Activated T-cell treated with anti-CD3 and anti-CD28 coated beads, Interleukin-2, amount 50 U/mL, for 72 hours (primary cell): ENCODE measurements around the gene SVOP. TPM values are rescaled to one million over a fixed set of nuclear protein-coding genes. Genes with fewer than 3 reads are reported as not detected.

Experiments used
- ATAC-seq, 2 donors: fragments of 150-1000 bp; cut with Tn5 transposase; replicated peaks in 1 of 2; 2 replicates each; pipeline ENCODE4 v1.10.0; 2021; ENCODE audit warnings: moderate library complexity in 2 of 2, mild to moderate bottlenecking in 1 of 2
- DNase-seq, 2 donors: peaks; one replicate each; pipeline ENCODE4 v3.0.0; 2021 to 2022; ENCODE audit warnings: mixed read lengths in 1 of 2
- H3K27ac Mint-ChIP-seq: one replicate; pipeline ENCODE4 v1.8.0; 2022; ENCODE audit warnings: mild to moderate bottlenecking, moderate library complexity, mixed read lengths
- H3K27me3 Mint-ChIP-seq: one replicate; pipeline ENCODE4 v1.8.0; 2022; ENCODE audit warnings: low read depth, mixed read lengths
- H3K36me3 Mint-ChIP-seq, 2 donors: one replicate each; pipeline ENCODE4 v1.8.0; 2022; ENCODE audit warnings: mixed read lengths in 2 of 2, mild to moderate bottlenecking in 1 of 2; ENCODE audit not compliant: insufficient read depth in 2 of 2
- H3K4me1 Mint-ChIP-seq: one replicate; pipeline ENCODE4 v1.8.0; 2022; ENCODE audit warnings: low read depth, mixed read lengths
- H3K4me3 Mint-ChIP-seq, 2 donors: one replicate each; pipeline ENCODE4 v1.8.0; 2022; ENCODE audit warnings: mild to moderate bottlenecking in 2 of 2, mixed read lengths in 2 of 2, moderate library complexity in 2 of 2
- H3K9me3 Mint-ChIP-seq, 2 donors: one replicate each; pipeline ENCODE4 v1.8.0; 2022; ENCODE audit warnings: mixed read lengths in 2 of 2
- total RNA-seq, 2 donors: library from RNA; stranded (reverse); gene quantifications; one replicate each; pipeline ENCODE4 v1.2.3, GENCODE V29; 2022

The SVOP gene
- total RNA-seq, 2 donors from 2014 or later: not detected

DNA sequence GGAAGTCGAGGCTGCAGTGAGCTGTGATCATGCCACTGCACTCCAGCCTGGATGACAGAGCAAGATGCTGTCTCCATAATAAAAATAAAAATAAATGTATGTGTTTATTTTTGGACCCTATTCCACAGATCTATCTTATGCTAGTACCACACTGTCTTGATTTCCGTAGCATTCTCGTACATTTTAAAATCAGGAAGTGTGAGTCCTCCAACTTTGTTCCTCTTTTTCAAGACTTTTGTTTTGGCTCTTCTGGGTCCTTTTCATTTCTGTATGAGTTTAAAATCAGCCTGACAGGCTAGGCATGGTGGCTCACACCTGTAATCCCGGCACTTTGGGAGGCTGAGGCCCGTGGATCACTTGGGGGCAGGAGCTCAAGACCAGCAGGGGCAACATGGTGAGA is 115.1 kb downstream of the SVOP start:
- Mint-ChIP-seq H3K9me3 (no peaks in the 10 kb centered on the region), H3K27ac (no peak overlapping the region), H3K4me1 (no peaks in the 10 kb centered on the region), H3K27me3 (peaks cover 23% of the 10 kb centered on the region), H3K4me3 (no peak overlapping the region), H3K36me3 (no peaks in the 10 kb centered on the region)
- ATAC-seq (no peak), DNase-seq (no peak)

DNA sequence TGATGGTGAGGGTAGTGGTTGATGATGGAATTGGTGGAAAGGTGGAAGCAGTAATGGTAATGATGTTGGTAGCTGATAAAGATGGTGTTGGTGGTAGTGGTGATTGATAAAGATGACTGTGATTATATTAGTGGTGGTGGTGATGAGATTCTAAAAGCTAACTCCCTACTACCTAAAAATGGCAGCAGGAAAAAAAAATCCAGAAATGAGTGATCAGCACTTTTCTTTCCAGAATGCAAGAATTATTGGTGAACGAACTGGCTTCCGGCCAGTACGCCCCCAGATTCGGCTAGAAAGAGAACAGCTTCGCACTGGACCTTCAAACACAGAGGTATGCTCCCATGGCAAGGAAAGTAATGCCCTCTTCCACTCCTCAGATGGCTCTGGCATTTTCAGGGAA is 121.7 kb downstream of the SVOP start:
- no peak for DNase-seq
- Mint-ChIP-seq H3K27ac (no peak overlapping the region), H3K4me3 (no peak overlapping the region), H3K36me3 (no peaks in the 10 kb centered on the region), H3K27me3 (peaks cover 10% of the 10 kb centered on the region), H3K9me3 (peaks cover 4 to 5% of the 10 kb centered on the region in 2 donors), H3K4me1 (no peaks in the 10 kb centered on the region)
- ATAC-seq: no peak

DNA sequence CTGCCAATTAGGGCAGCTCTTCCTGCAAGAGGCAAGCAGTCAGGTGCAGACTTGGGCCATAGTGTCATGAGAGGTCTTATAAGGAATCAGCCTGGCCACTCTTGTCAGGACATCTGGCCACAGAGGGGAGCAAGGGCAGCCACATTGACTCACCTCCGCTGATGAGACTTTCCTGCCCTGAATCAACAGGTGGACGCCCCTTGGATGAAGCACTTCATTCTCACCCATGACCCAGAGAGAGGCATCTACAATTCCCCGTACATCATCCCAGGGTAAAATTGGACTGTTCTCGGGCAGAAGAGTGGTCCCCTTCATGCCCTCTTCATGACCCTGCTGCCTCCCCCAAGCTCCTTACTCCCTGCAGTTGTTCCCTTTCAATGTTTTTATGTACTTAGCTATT is 124.1 kb downstream of the SVOP start:
- ATAC-seq (no peak), DNase-seq (no peak)
- no peaks in the 10 kb centered on the region for H3K36me3 Mint-ChIP-seq
- no peak overlapping the region for H3K27ac Mint-ChIP-seq
- H3K9me3 Mint-ChIP-seq: peaks cover 4 to 5% of the 10 kb centered on the region in 2 donors
- H3K27me3 Mint-ChIP-seq: peaks cover 15% of the 10 kb centered on the region
- H3K4me1 Mint-ChIP-seq: no peaks in the 10 kb centered on the region
- no peak overlapping the region for H3K4me3 Mint-ChIP-seq

DNA sequence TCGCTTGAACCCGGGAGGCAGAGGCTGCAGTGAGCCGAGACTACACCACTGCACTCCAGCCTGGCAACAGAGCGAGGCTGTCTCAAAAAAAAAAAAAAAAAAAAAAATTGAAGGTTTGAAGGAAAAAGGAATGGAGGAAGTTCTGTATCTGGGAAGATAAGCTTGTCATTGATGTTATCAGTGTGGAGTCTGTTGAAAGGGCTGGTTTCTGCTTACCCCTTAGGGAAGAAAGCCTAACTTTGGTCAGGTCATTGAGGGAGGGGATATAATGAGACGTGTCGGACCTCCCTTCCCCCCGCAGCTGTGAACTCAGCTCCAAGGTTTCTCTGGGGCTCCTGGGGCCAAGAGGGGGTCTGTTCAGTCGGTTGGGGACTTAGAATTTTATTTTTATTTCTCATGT is 124.5 kb downstream of the SVOP start:
- DNase-seq (no peak), ATAC-seq (no peak)
- Mint-ChIP-seq H3K4me3 (no peak overlapping the region), H3K27ac (no peak overlapping the region), H3K4me1 (no peaks in the 10 kb centered on the region), H3K36me3 (no peaks in the 10 kb centered on the region), H3K9me3 (peaks cover 4 to 5% of the 10 kb centered on the region in 2 donors), H3K27me3 (peaks cover 15% of the 10 kb centered on the region)

DNA sequence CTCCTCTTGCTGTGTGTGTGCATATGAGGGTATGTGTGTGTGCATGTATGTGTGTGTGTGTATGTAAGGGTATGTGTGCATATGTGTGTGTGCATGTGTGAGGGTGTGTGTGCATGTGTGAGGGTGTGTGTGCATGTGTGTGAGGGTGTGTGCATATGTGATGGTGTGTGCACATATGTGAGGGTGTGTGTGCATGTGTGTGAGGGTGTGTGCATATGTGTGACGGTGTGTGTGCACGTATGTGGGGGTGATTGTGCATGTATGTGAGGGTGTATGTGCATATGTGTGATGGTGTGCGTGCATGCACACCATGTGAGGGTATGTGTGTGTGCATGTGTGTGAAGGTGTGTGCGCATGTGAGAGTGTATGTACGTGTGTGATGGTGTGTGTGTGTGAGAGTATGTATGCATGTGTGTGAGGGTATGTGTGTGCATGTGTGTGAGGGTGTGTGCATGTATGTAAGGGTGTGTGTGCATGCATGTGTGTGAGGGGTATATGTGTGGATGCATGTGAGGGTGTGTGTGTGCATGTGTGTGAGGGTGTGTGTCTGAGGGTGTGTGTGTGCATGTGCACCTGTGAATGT is 125.6 kb downstream of the SVOP start:
- peaks cover 0 to 2% of the 10 kb centered on the region in 2 donors for H3K36me3 Mint-ChIP-seq
- H3K9me3 Mint-ChIP-seq: peaks cover 5 to 7% of the 10 kb centered on the region in 2 donors
- DNase-seq (no peak), ATAC-seq (no peak)
- H3K27me3 Mint-ChIP-seq: peaks cover 15% of the 10 kb centered on the region
- no peaks in the 10 kb centered on the region for H3K4me1 Mint-ChIP-seq
- no peak overlapping the region for H3K27ac Mint-ChIP-seq
- no peak overlapping the region for H3K4me3 Mint-ChIP-seq

DNA sequence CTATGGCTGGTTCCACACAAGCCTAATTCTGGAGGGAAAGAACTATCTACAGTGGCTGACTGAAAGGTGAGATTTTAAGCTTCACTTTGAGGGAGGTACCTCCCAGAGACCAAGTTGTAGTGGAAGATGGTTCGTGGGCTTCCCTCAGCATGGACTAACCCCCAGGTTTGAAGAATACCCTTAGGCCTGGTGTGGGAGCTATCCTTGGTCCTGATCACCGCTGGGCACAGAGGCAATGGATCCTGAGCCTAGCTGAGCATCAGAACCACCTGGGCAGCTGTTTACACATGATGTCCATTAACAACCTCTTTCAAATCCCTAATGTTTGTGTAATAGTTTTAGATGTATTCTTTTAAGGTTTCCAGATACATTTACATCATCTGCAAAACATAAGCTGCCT is 130.7 kb downstream of the SVOP start:
- ATAC-seq: no peak
- DNase-seq: no peak
- peaks cover 0 to 2% of the 10 kb centered on the region in 2 donors for H3K36me3 Mint-ChIP-seq
- no peaks in the 10 kb centered on the region for H3K4me1 Mint-ChIP-seq
- peaks cover 4 to 6% of the 10 kb centered on the region in 2 donors for H3K9me3 Mint-ChIP-seq
- H3K27ac Mint-ChIP-seq: no peak overlapping the region
- no peak overlapping the region for H3K4me3 Mint-ChIP-seq
- H3K27me3 Mint-ChIP-seq: peaks cover 9% of the 10 kb centered on the region

DNA sequence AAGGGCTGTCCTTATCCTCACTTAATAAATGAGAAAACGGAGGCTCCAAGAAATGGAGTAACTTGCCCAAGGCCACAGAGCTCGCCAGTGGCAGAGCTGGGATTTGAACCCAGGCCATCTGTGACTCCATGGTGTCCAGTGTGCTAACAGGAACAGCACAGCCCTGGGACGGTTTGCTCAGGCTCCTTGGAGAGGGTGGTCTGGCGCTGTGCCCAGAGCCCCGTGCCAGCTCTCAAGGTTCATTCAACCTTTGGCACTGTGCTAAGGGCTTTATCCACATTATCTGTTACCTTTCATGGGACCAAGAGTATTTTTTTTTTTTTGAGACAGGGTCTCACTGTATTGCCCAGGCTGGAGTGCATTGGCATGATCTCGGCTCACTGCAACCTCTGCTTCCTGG is 132.8 kb downstream of the SVOP start:
- H3K9me3 Mint-ChIP-seq: peaks cover 4 to 5% of the 10 kb centered on the region in 2 donors
- no peak overlapping the region for H3K27ac Mint-ChIP-seq
- no peak overlapping the region for H3K4me3 Mint-ChIP-seq
- ATAC-seq: no peak
- no peak for DNase-seq
- H3K4me1 Mint-ChIP-seq: no peaks in the 10 kb centered on the region
- no peaks in the 10 kb centered on the region for H3K27me3 Mint-ChIP-seq
- peaks cover 0 to 2% of the 10 kb centered on the region in 2 donors for H3K36me3 Mint-ChIP-seq

DNA sequence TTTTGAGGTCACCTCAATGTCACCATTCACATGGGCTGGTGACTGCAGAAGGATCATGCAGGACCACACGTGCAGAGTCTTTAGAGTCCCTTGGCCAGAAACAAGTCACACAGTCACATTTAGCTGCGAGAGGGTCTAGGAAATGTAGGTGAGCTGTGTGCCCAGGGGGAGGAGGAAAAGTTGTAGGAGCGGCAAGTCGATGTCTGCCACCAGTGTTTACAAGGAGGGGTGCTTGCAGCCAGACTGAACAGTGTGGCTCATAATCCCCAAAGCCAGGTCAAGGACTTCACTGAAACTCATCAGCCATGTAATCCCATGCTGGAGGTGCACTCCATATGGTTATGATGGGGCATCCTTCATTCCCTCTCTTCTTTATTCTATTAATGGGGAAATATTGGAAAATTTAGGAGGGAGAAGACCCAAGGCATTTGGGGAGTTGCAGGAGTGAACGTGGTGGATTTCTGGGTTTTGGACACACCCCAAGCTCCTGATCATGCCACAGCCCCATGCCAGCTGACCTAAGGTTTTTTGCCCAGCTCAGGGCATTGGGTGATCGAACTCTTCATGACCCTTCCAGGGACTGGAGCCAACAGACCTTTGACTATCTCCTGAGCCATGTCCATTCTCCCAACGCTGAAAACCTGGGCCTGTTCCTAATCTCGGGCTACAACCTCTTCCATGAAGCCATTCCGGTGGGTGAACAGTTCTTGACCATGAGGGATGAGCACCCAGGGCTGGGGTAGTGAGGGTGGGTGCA is 133.8 kb downstream of the SVOP start:
- DNase-seq (no peak), ATAC-seq (no peak)
- Mint-ChIP-seq H3K36me3 (peaks cover 0 to 2% of the 10 kb centered on the region in 2 donors), H3K27ac (no peak overlapping the region), H3K27me3 (no peaks in the 10 kb centered on the region), H3K4me3 (no peak overlapping the region), H3K9me3 (peaks cover 4 to 5% of the 10 kb centered on the region in 2 donors), H3K4me1 (no peaks in the 10 kb centered on the region)

DNA sequence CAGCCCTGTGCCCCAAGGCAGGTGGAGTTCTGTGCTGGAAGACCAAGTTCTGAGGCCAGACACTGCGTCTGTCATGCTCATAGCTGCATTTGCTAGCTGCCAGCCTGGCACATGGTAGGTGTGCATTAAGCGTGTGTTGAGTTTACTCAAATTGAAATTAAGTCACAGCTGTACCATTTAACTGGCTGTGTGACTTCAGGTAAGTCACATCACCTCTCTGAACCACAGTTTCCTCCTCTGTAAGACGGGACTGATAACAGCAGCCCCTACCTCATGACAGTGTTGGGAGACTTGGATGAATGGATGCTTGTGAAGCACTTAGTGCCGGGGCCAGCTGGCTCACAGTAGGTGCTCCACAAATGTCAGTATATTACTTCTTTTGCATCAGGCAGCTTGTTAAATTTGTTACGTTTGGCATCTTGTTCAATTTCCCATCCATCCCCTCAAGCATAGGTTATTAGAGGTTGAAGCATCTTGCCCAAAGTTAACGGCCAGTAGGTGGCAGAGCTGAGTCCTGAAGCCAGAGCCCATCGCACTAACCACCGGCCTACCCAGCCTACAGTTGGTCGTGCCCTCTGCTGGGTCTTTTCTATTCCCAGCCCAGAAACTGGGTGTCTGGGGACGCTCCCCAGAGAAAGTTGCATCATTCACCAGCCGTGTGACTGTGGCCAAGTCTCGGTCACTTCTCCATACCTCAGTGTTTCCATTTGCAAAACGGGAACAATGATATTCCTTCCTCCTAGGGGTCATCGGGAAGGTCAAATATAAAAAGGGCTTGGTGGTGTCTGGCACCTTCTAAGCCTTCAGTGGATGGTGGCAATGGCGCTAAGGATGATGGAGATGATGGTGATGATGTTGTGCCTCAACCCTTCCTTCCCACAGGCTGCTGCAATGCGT is 136.5 kb downstream of the SVOP start:
- Mint-ChIP-seq H3K9me3 (no peaks in the 10 kb centered on the region), H3K36me3 (no peaks in the 10 kb centered on the region), H3K27me3 (no peaks in the 10 kb centered on the region), H3K4me3 (no peak overlapping the region), H3K4me1 (no peaks in the 10 kb centered on the region), H3K27ac (no peak overlapping the region)
- peak; percentile 65 to 67 for DNase-seq
- ATAC-seq: peak; percentile 66 to 70

DNA sequence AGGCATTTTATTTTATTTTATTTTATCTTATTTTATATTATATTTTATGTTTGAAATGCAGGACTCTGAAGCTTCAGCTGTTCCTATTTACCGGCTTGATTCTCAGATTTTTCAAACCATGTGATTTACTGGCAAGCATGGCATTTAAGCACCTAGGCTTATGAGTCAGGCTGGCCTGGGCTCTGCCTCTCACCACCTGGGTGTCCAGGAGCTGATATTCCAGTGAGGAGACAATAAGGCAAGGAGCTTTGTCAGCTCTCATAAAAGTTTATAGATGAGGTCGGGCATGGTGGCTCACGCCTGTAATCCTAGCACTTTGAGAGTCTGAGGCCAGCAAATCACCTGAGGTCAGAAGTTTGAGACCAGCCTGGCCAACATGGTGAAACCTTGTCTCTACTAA is 138.9 kb downstream of the SVOP start:
- Mint-ChIP-seq H3K9me3 (no peaks in the 10 kb centered on the region), H3K36me3 (no peaks in the 10 kb centered on the region), H3K27me3 (no peaks in the 10 kb centered on the region), H3K4me1 (no peaks in the 10 kb centered on the region), H3K27ac (no peak overlapping the region), H3K4me3 (no peak overlapping the region)
- no peak for DNase-seq
- no peak for ATAC-seq

DNA sequence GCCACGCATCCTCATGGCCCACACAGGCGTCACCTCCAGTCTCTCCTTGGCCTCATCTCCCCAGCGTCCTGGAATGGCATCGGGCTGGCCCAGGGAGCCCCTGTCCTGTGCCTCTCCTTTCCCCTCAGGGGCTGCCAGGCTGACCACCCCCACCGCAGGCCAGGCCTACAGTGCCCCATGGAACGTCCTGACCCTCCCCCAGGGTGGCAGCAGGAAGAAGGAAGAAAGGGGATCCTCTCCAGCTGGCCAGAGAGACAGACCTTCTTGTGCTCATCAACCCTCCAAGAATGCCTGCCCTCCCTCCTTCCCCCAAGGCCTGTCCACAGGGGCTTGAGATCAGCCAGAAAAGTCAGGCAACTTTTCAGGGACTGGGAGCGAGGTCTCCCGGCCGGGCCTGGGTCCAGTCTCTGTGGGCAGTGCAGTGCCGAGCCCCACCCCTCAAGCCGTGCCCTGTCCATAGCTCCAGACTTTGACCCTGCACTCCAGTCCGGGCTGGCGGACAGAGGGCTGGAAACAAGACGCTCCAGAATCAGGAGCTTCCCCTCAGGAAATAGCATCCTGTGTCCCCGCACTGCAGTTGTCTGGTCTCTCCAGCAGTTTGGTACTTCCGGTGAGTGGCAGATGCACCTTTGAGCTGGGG is 141.1 kb downstream of the SVOP start, which contains the start of gene DAO:
DAO (plus strand) TSS at position 478 of the 640 bp plus-strand sequence. CDS start 4,915 bp downstream, outside the sequence.
- Mint-ChIP-seq H3K27ac (no peak within 1 kb of the TSS), H3K27me3 (no peaks in the 10 kb centered on the region), H3K4me3 (no peak within 1 kb of the TSS), H3K9me3 (no peaks in the 10 kb centered on the region), H3K4me1 (no peaks in the 10 kb centered on the region), H3K36me3 (no peaks in the 10 kb centered on the region)
- no peak for ATAC-seq
- no peak for DNase-seq

DNA sequence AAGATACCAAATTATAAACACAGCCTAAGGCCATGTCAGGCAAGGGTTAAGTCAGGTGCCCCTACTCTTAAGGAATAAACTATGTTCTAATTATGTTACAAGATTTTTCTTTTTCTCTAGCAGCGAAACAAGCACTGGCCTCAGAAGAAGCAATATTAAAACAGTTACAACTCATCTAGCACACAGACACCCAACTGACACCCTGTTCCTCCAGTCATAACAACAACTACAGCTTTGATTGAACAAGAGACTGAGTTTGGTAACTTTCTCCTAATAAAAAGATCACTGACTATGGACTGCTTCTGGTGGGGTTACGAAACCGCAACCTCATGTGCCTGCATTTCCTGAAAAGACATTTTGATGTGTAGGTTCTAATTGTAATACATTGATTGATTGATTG is 144.3 kb downstream of the SVOP start:
- Mint-ChIP-seq H3K9me3 (no peaks in the 10 kb centered on the region), H3K27me3 (no peaks in the 10 kb centered on the region), H3K4me3 (no peak overlapping the region), H3K36me3 (no peaks in the 10 kb centered on the region), H3K4me1 (no peaks in the 10 kb centered on the region), H3K27ac (no peak overlapping the region)
- DNase-seq (no peak), ATAC-seq (peak in 1 of 2 donors; percentile 47)
